GM12878 (cell line): ENCODE results near the gene RNF11. TPM values are rescaled to one million over a fixed set of nuclear protein-coding genes. Genes with fewer than 3 reads are reported as not detected.

Experiments
- ATAC-seq: fragments of 200-7000 bp; cut with Tn5 transposase; 3 replicates; pipeline ENCODE4 v1.9.1; 2020; ENCODE audit warnings: mild to moderate bottlenecking, moderate library complexity
- BruUV-seq: library from RNA; stranded (reverse); fragments of 400-500 nt; replicated peaks from 2 replicates; lab custom pipeline; 2021; lab: Mats Ljungman, UMichigan
- CTCF ChIA-PET: fragments of 300-600 bp; sonication (Branson Sonifier 250); formaldehyde crosslinking; extraction: SDS; loops from one replicate; lab custom pipeline; 2021; ENCODE audit warnings: inconsistent platforms; lab: Yijun Ruan, JAX
- POLR2A ChIA-PET: fragments of 350-600 bp; formaldehyde crosslinking; extraction: SDS; loops from one replicate; lab custom pipeline; 2021; ENCODE audit warnings: inconsistent platforms; lab: Charles Lee
- RAD21 ChIA-PET: fragments of 300-600 bp; sonication (Branson Sonifier 250); formaldehyde crosslinking; loops from one replicate; lab custom pipeline; 2023; ENCODE audit warnings: antibody characterized with exemption; ENCODE audit not compliant: unreplicated experiment; lab: Charles Lee
- SMC1A ChIA-PET: fragments of 300-600 bp; sonication (Branson Sonifier 250); formaldehyde crosslinking; loops from one replicate; lab custom pipeline; 2023; ENCODE audit not compliant: unreplicated experiment, uncharacterized antibody; lab: Charles Lee
- DNase-seq: peaks from one replicate; pipeline ENCODE4 v3.0.0-alpha.2; 2011; ENCODE audit warnings: low read depth, low spot score
- FAIRE-seq: peaks from 3 replicates; lab custom pipeline; 2011; peaks lifted over from hg19 to GRCh38; lab: Jason Lieb, UNC
- H2AFZ ChIP-seq: 2 replicates; pipeline ENCODE4 v1.6.0; 2011; ENCODE audit warnings: low read depth, low read length, control low read depth; ENCODE audit not compliant: control insufficient read depth
- H3K27ac ChIP-seq: 2 replicates; pipeline ENCODE4 v1.5.1; 2011; ENCODE audit warnings: control low read depth; ENCODE audit not compliant: control insufficient read depth, insufficient read depth
- H3K27me3 ChIP-seq, 2 experiments: replicated peaks in 1 of 2; 2 replicates each; pipeline versions ENCODE4 v1.6.0 to v1.6.1; 2011; ENCODE audit warnings: low read length in 1 of 2; ENCODE audit not compliant: control insufficient read depth in 2 of 2, insufficient read depth in 2 of 2
- H3K36me3 ChIP-seq, 2 experiments: 2 replicates each; pipeline ENCODE4 v1.5.1; 2011; ENCODE audit warnings: low read length in 1 of 2; ENCODE audit not compliant: control insufficient read depth in 2 of 2, insufficient read depth in 2 of 2
- H3K4me1 ChIP-seq: 2 replicates; pipeline ENCODE4 v1.6.1; 2011; ENCODE audit warnings: mild to moderate bottlenecking, low read length, moderate library complexity, mixed read lengths; ENCODE audit not compliant: control insufficient read depth, insufficient read depth
- H3K4me2 ChIP-seq: 2 replicates; pipeline ENCODE4 v1.6.0; 2011; ENCODE audit warnings: control low read depth; ENCODE audit not compliant: control insufficient read depth, insufficient read depth
- H3K4me3 ChIP-seq: fragments of 200-600 bp; sonication (generic); 2 replicates; pipeline ENCODE4 v1.5.1; 2016
- H3K79me2 ChIP-seq: 2 replicates; pipeline ENCODE4 v1.6.0; 2011; ENCODE audit warnings: low read length; ENCODE audit not compliant: control insufficient read depth, insufficient read depth
- H3K9ac ChIP-seq: 2 replicates; pipeline ENCODE4 v1.8.0; 2011; ENCODE audit warnings: low read length, control low read depth, mixed read lengths; ENCODE audit not compliant: control insufficient read depth, insufficient read depth
- H3K9me3 ChIP-seq: replicated peaks from 3 replicates; pipeline ENCODE4 v1.5.1; 2011; ENCODE audit warnings: mild to moderate bottlenecking, low read length; ENCODE audit not compliant: control insufficient read depth, insufficient read depth
- H4K20me1 ChIP-seq: 2 replicates; pipeline ENCODE4 v1.6.0; 2011; ENCODE audit not compliant: control insufficient read depth, insufficient read depth
- ASH2L ChIP-seq: fragments of 300-600, 200-600 bp; sonication (generic); IDR thresholded peaks from 2 replicates; pipeline ENCODE4 v1.6.1; 2017; ENCODE audit warnings: low read depth, mild to moderate bottlenecking, borderline replicate concordance
- CUX1 ChIP-seq: IDR thresholded peaks from 2 replicates; pipeline ENCODE4 v1.6.1; 2012; ENCODE audit warnings: improper control_type of control experiment, low read depth, low read length; ENCODE audit not compliant: insufficient replicate concordance
- GATAD2B ChIP-seq: fragments of 450-650 bp; conservative IDR thresholded peaks from 2 replicates; pipeline ENCODE4 v1.6.1; 2017; ENCODE audit warnings: low read depth, mild to moderate bottlenecking, moderate library complexity
- HCFC1 ChIP-seq: fragments of 150-350 bp; IDR thresholded peaks from 2 replicates; pipeline ENCODE4 v1.6.1; 2014; ENCODE audit warnings: low read length
- IRF3 ChIP-seq: fragments of 450-650 bp; IDR thresholded peaks from 2 replicates; pipeline ENCODE4 v1.6.1; 2014; ENCODE audit warnings: mild to moderate bottlenecking
- MXI1 ChIP-seq: fragments of 150-350 bp; IDR thresholded peaks from 2 replicates; pipeline ENCODE4 v1.6.1; 2011; ENCODE audit warnings: low read depth, mild to moderate bottlenecking, inconsistent platforms, low read length, improper control_type of control experiment
- NR2C2 ChIP-seq: IDR thresholded peaks from 2 replicates; pipeline ENCODE4 v1.6.1; 2011; ENCODE audit warnings: borderline replicate concordance, low read depth; ENCODE audit not compliant: control insufficient read depth, insufficient read length
- SP1 ChIP-seq: IDR thresholded peaks from one replicate; pipeline ENCODE4 v1.6.1; 2011; ENCODE audit warnings: low read depth, low read length
- ZNF24 ChIP-seq: fragments of 450-650 bp; IDR thresholded peaks from 2 replicates; pipeline ENCODE4 v1.6.1; 2017; ENCODE audit warnings: antibody characterized with exemption, mild to moderate bottlenecking
- WGBS: methylation state at CpG from one replicate; pipeline ENCODE4 v1.1.6; 2016; ENCODE audit warnings: low lambda C conversion rate; ENCODE audit not compliant: insufficient replicate concordance, insufficient coverage; ENCODE audit errors: missing lambda C conversion rate; 5-methylcytosine and 5-hydroxymethylcytosine counted together
- in situ Hi-C: fragments of 300-500 bp; cut with MboI; formaldehyde crosslinking; loops from 9 replicates; pipeline ENCODE4 v1.14.3; 2018; ENCODE audit warnings: mixed read lengths
- intact Hi-C: fragments of 100-400 bp; cut with micrococcal nuclease; formaldehyde crosslinking; loops from one replicate; pipeline ENCODE4 v1.14.2; 2022; ENCODE audit not compliant: unreplicated experiment
- polyA plus RNA-seq, 11 experiments: library from polyadenylated mRNA; depleted of rRNA in 4 of 11; unstranded in 6 of 11; stranded (reverse) in 5 of 11; fragments of >200 nt; fragmentation: Nextera tagmentation in 4 of 11; fragmentation: Illumina TruSeq in 1 of 11; extraction: Ambion mirVana in 4 of 11; extraction: Trizol in 1 of 11; gene quantifications; 1 replicate in 1 of 11; 2 replicates in 10 of 11; pipeline versions ENCODE4 v1.2.1 to v1.2.3, GENCODE V29; 2011 to 2016; ENCODE audit warnings: inconsistent platforms in 2 of 11, missing spikeins in 2 of 11, low read depth in 1 of 11
- total RNA-seq, 4 experiments: library from RNA; depleted of rRNA in 3 of 4; stranded (reverse); fragments of >200 nt in 3 of 4; fragmentation: Illumina TruSeq in 1 of 4; extraction: Trizol in 1 of 4; gene quantifications; 2 replicates each; pipeline versions ENCODE4 v1.2.1 to v1.2.3, GENCODE V29; 2013 to 2021

RNF11 gene
- total and polyA plus RNA-seq, 10 of the 15 experiments (the other 5 are each of a cell fraction or from before 2014, with no cell fraction given): 9.5 to 43.6 (median 32.3) TPM

GRCh38 chr1:51321924-51322280 lies 85.8 kb downstream of the RNF11 start (continued):
- TF ChIP-seq IRF3 (no peak), CUX1 (no peak)
- TF ChIP-seq, all 136 proteins: peak for 0

GRCh38 chr1:51322417-51323101 lies 86.5 kb downstream of the RNF11 start:
- ChIA-PET RAD21 (interaction anchor here (1.0 kb wide), 1 partner anchor 9 kb away, joined by 3 read pairs; no protein-coding TSS in a partner anchor), CTCF (no interaction called here), SMC1A (no interaction called here), POLR2A (interaction anchor here (0.5 kb wide), 1 partner anchor 75 kb away, joined by 4 read pairs; no protein-coding TSS in a partner anchor)
- Histone ChIP-seq H3K36me3 (no peaks in the 10 kb centered on the region; a peak in 1 of 4 replicates), H3K4me2 (no peak overlapping the region), H4K20me1 (no peaks in the 10 kb centered on the region), H3K9me3 (no peaks in the 10 kb centered on the region), H3K4me3 (no peak overlapping the region), H3K79me2 (no peaks in the 10 kb centered on the region), H3K9ac (no peak overlapping the region), H2AFZ (no peak overlapping the region), H3K27me3 (no peaks in the 10 kb centered on the region), H3K27ac (no peak overlapping the region), H3K4me1 (no peaks in the 10 kb centered on the region)
- ATAC-seq (no peak), DNase-seq (no peak), FAIRE-seq (no peak)
- TF ChIP-seq NR2C2 (no peak), GATAD2B (no peak), SP1 (no peak), ZNF24 (peak; percentile 70; the same call in 1 of the 2 replicates), MXI1 (no peak), HCFC1 (no peak), CUX1 (no peak), ASH2L (no peak)
- no TSS peak for BruUV-seq
- WGBS: 28% methylated on average over 4 of the region's 4 CpGs
- in situ Hi-C loops: no loop called here
- intact Hi-C loops: no loop called here
